ES-I3 (cell line): ENCODE data around the gene TOMM7.
"Not testable (repeated sequence)": the region's sequence is repeated elsewhere in the genome, so short reads cannot be mapped to it uniquely, and the experiment has no call there.

Experiments
- H3K36me3 ChIP-seq: 2 replicates; pipeline ENCODE4 v1.6.1; 2013; ENCODE audit warnings: mild to moderate bottlenecking, low read length, control low read depth, moderate library complexity; ENCODE audit not compliant: insufficient read depth
- H3K4me1 ChIP-seq: 2 replicates; pipeline ENCODE4 v1.6.1; 2013; ENCODE audit warnings: mild to moderate bottlenecking, control low read depth, low read length; ENCODE audit not compliant: insufficient read depth
- H3K9ac ChIP-seq: 2 replicates; pipeline ENCODE4 v1.6.1; 2013; ENCODE audit warnings: low read depth, mild to moderate bottlenecking, low read length, moderate library complexity
- H3K9me3 ChIP-seq: 2 replicates; pipeline ENCODE4 v1.6.1; 2013; ENCODE audit warnings: mild to moderate bottlenecking, low read length, moderate library complexity; ENCODE audit not compliant: control insufficient read depth, insufficient read depth

The TOMM7 gene

DNA sequence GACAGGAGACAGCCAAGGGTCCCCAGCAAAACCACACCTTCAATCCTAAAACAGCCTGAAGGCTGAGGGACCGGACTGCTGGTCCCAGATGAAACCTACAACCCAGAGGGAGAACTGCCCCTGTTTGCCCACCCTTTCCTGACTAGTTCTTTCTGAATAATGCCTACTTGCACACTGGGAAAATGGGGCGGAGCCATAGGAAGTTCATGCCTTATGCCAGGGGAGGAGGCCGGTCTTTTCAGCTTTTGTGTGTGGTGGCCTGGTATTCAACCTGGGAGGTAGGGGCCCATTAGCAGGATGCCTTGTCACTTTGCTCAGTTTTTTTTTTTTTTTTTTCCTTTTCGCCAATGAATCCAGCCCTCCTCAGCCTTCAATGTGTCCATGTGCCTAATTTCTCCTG is 20.7 kb downstream of the TOMM7 start:
- Histone ChIP-seq H3K9ac (peak overlapping the region; percentile 0; the same call in 1 of the 2 replicates), H3K9me3 (0 out of 2 replicates have a peak, but pooled peaks cover 8% of the 10 kb centered on the region), H3K4me1 (peaks cover 12% of the 10 kb centered on the region; the same call in 1 of the 2 replicates), H3K36me3 (no peaks in the 10 kb centered on the region; the same call in 1 of the 2 replicates)

DNA sequence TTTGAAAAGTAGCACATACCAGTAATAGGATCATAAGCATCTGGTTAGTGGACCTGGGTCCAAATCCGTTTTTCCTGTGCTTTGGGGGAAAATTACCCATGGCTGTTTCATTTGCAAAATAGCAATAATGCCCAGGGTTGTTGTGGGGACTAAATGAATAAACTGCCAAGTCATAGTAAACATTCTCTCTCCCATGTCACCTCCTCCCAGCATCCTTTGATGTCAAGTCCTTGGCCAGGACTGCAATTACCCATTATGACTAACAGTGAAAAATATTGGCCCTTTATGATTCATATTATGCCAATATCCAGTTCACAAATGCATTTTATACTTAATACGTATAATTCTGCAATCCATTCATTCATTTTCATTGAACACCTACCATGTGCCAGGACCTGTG is 23.0 kb downstream of the TOMM7 start:
- H3K4me1 ChIP-seq = peaks cover 10% of the 10 kb centered on the region; the same call in 1 of the 2 replicates
- 0 out of 2 replicates have a peak, but pooled peaks cover 8% of the 10 kb centered on the region for H3K9me3 ChIP-seq
- no peak overlapping the region for H3K9ac ChIP-seq
- no peaks in the 10 kb centered on the region; the same call in 1 of the 2 replicates for H3K36me3 ChIP-seq

DNA sequence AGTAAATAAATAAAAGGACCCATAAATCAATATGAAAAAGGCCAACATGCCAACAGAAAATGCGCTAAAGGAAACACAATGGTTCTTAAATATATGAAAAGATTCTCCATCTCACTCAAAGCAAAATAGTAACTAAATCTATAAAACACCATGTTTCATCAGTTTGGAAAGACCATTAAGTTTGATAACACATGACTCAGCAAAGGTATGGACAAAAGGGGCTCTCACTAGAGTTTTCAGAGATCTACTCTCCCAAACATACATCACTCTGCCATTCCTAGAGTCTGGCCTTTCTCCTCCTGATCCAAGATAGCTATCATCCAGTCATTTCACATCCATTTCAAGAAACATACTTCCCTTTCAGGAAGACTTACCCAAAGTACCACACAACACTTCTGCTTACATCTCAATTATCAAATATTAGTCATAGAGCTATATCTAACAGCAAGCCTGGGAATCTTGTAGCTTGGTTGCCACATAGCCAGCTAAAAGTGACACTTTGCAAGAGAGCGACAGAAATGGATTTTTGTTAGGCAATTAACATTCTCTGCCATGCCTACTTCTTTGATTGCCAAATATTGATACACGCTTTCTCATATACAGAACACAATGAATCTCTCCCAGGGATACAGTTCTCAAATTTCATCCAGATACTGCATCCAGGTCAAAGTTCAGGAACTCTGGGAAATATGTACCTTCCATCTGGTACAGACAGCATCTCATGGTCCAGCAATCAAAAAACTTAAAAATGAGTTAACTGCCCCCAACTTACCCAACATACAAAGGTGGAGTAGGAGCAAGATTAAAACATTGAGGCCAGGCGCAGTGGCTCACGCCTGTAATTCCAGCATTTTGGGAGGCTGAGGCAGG is 28.8 kb downstream of the TOMM7 start:
- no peaks in the 10 kb centered on the region for H3K9me3 ChIP-seq
- no peak overlapping the region for H3K9ac ChIP-seq
- H3K36me3 ChIP-seq = no peaks in the 10 kb centered on the region; the same call in 1 of the 2 replicates
- H3K4me1 ChIP-seq = no peaks in the 10 kb centered on the region

DNA sequence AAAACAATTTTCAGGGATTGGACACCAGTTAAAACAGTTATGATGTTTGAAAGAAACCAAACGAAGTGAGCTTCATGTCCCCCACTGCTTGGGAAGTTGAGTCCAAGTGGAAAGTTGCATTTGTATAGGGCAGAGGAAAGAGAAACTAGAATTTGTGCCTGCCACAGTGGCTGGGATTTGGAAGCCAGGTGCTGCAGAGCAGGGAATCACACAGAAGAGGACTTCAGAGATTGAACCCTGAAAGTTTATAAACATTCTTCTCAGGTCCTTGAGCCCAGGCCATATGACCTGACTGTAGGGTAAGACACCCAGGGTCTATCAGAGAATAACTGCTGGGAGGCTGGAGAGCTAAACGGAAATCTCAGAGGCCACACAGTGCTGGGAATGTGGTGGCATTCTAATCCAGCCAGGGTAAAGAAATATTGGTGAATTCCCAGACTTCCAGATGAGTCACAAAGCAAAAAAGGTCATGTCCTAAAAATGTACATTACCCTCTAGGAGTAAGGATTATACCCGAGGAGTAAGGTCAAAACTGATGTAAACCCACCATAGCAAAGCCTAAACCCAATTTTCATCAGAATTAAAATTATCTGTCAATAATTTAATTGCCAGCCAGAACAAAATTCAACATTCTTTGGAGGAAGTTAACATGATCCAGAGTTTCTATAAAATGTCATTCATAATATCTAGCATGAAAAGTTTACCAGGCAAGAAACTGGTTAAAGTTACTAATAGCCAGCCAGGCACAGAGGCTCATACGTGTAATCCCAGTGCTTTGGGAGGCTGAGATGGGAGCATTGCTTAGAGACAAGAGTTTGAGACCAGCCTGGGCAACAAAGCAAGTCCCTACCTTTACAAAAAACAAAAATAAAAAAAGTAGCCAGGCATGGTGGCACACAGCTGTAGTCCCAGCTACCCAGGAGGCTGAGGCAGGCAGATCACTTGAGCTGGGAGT is 31.2 kb downstream of the TOMM7 start:
- Histone ChIP-seq H3K4me1 (no peaks in the 10 kb centered on the region), H3K9ac (no peak overlapping the region), H3K9me3 (peaks cover 2% of the 10 kb centered on the region; the same call in 1 of the 2 replicates), H3K36me3 (no peaks in the 10 kb centered on the region)

DNA sequence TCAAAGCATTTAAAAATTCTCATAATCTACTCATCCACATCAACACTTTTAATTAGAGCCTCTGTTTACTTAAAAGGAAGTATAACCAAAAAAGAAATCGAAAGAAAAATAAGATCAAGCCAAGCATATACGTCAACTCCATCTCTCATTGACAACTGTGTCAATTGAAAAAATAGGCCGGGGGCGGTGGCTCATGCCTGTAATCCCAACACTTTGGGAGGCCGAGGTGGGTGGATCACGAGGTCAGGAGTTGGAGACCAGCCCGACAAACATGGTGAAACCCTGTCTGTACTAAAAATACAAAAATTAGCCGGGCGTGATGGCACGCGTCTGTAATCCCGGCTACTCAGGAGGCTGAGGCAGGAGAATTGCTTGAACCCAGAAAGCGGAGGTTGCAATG is 32.0 kb downstream of the TOMM7 start:
- H3K9ac ChIP-seq, H3K9me3 ChIP-seq: not testable (repeated sequence)

DNA sequence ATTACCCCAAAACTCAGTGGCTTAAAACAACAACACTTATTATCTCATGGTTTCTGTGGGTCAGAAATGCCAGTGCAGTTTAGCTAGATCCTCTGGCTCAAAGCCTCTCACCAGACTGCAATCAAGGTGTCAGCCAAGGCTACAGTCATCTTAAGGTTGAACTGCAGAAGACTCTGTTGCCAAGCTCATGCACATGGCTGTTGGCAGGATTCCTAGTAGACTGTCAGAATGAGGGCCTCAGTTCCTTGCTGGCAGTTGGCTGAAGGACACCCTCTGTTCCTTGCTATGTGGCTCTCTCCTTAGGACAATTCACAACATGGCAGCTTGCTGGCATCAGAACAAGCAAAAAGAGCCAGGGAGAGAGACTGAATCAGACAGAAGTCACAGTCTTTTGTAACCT is 34.7 kb downstream of the TOMM7 start:
- Histone ChIP-seq H3K9ac (no peak overlapping the region), H3K9me3 (peaks cover 2% of the 10 kb centered on the region; the same call in 1 of the 2 replicates), H3K4me1 (no peaks in the 10 kb centered on the region), H3K36me3 (no peaks in the 10 kb centered on the region)

More for the DNA sequence above, 32.0 kb downstream of the TOMM7 start:
- H3K4me1 ChIP-seq, H3K36me3 ChIP-seq: not testable (repeated sequence)

DNA sequence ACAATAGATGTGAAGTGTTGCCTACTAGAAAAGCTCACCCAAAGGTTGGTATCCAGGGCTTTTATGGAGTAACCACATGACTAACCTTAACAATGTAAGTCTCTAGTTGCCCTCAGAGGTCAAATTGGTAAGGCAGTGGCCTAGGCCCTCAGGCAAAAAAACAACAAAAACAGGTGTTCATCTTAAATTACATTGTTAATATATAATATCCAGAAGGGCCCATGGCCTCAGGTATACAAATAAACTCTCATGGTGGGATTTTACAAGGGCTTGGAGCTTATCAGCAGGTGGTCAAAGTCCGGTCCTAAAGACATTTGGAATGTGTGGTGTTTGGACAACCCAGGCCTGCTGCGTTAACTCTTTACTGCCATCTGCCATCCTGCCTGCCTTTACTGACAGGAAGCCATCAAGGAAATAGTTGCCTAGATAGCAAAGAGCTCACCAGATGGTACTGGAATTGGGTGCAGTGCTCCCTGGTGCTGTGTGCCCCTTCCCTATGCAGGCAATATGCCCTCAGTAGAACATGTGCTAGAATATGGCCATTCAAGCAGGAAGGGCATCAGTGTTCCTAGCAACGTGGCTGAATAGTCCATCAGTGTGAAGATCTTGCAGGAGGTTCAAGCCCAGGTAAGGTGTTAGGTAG is 36.2 kb downstream of the TOMM7 start:
- H3K4me1 ChIP-seq = no peaks in the 10 kb centered on the region; the same call in 1 of the 2 replicates
- H3K9me3 ChIP-seq = peaks cover 2% of the 10 kb centered on the region; the same call in 1 of the 2 replicates
- H3K9ac ChIP-seq = no peak overlapping the region
- no peaks in the 10 kb centered on the region for H3K36me3 ChIP-seq

DNA sequence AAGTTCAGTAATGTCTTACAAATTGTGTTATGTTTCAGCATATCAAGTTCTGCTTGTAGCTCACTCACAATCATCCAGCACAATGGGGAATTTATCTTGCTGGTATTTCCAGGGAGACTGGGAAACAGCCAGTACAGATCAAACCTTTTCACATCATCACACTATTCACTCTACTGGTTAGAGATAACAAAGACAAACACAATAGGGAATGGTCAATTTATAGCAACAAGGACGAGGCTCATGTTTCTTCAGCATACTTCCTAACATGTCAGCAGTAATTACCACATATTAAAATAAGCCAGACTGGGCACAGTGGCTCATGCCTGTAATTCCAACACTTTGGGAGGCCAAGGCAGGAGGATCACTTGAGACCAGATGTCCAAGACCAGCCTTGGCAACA is 38.3 kb downstream of the TOMM7 start:
- peaks cover 2% of the 10 kb centered on the region; the same call in 1 of the 2 replicates for H3K9me3 ChIP-seq
- no peaks in the 10 kb centered on the region; the same call in 1 of the 2 replicates for H3K4me1 ChIP-seq
- no peak overlapping the region for H3K9ac ChIP-seq
- no peaks in the 10 kb centered on the region for H3K36me3 ChIP-seq

DNA sequence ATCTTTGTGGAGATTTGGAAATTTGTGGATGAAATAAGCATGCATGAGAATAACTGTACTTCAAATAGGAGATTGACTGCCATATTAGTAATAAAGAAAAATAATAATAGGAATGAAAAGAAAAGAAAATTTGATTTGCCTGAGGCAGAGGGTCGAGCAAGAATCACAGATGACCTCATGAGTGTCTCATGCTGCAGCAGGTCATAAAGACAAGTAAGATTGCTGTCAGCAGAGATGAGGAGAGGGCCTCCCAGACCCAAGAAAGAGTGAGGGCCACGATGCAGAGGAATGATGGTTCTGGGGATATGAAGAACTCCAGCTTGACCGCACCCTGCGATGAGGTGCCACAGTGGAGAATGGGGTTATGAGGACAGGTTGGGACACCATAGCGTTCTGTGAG is 39.2 kb downstream of the TOMM7 start:
- H3K36me3 ChIP-seq = no peaks in the 10 kb centered on the region
- no peak overlapping the region for H3K9ac ChIP-seq
- H3K4me1 ChIP-seq = no peaks in the 10 kb centered on the region; the same call in 1 of the 2 replicates
- peaks cover 2% of the 10 kb centered on the region; the same call in 1 of the 2 replicates for H3K9me3 ChIP-seq

DNA sequence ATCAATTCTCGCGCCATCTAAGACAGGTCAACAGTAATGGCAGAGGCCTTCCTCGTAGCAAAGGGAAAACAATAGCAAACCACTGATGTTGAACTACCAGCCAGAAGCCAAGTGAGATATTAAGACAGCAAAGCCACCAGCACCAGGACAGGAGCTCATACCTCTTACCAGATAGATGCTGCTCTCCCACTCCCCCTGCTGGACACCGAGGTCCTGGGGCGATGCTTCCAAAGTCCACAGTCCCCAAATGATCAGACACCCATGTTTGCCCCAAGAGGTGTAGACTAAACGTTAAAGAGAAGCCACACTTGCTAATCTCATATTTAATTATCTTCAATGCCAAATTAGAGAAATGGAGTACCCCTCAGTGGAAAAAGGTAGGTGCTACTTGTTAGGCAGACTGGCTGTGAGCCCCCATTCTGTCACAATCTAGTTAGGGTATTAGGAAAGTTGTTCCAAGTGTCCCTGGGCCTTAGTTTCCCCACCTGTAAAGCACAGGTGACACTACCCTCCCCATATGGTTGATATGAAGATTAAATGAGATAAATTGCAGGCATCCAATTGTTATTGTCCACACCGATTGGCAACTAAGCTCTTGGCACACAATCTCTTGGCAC is 39.9 kb downstream of the TOMM7 start:
- Histone ChIP-seq H3K9ac (no peak overlapping the region), H3K4me1 (no peaks in the 10 kb centered on the region; the same call in 1 of the 2 replicates), H3K36me3 (no peaks in the 10 kb centered on the region), H3K9me3 (no peaks in the 10 kb centered on the region)

DNA sequence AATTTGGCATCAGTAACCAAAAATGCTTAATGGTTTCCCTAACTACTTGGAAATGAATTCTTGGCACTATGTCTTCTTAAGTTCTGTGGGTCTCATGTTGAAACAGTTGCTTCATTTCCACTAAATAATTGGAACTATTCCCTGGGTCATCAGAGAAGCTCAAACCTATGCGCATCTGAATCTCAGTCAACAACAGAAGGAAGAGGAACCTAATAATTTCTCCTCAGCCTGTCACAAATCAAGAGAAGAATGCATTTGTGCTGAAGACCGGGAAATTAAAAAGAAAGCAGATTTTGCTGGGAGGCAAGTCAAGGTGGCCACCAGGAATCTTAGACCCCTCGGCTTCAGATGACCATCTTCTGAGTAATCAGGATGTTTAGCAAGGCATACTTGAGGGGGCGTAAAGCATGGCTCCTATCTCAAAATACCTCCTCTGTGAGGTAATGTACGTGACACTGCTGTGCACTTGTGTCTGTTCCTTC is 41.4 kb downstream of the TOMM7 start:
- no peaks in the 10 kb centered on the region; the same call in 1 of the 2 replicates for H3K4me1 ChIP-seq
- H3K9ac ChIP-seq = no peak overlapping the region
- H3K9me3 ChIP-seq = no peaks in the 10 kb centered on the region
- H3K36me3 ChIP-seq = no peaks in the 10 kb centered on the region

DNA sequence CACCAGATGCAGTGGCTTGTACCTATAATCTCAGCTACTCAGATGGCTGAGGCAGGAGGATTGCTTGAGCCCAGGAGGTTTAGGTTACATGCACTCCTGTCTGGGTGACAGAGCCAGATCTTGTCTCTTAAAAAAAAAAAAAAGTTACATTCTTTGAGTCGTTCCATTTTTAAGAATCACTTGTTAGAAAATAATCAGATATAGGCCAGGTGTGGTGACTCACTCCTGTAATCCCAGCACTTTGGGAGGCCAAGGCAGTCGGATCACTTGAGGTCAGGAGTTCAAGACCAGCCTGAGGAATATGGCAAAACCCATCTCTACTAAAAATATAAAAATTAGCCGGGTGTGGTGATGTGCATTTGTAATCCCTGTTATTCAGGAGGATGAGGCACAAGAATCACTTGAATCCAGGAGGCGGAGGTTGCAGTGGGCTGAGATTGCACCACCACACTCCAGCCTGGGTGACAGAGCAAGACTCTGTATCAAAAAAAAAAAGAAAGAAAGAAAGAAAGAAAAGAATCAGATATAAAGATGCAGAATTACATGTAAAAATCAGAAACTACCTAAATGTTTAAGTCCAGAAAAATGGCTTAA is 42.8 kb downstream of the TOMM7 start:
- H3K9me3 ChIP-seq, H3K9ac ChIP-seq, H3K36me3 ChIP-seq, H3K4me1 ChIP-seq: not testable (repeated sequence)

DNA sequence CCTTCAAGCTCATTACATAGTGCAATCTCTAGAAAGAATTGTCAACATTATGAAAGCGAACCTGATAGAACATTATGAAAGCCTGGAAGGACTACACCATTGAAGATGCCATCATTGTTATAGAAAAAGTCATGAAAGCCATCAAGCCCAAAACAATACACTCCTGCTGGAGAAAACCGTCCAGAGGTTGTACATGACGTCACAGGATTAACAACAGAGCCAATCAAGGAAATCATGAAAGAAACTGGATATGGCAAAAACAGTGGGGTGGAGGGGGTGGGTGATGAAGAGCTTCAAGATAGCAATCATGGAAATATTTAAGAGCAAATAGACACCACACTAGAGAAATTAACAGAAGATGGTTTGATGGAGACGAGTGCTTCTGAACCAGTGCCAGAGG is 45.7 kb downstream of the TOMM7 start:
- Histone ChIP-seq H3K36me3 (no peaks in the 10 kb centered on the region), H3K9me3 (no peaks in the 10 kb centered on the region), H3K9ac (no peak overlapping the region), H3K4me1 (no peaks in the 10 kb centered on the region; the same call in 1 of the 2 replicates)
